H1 (cell line): Measurements from ENCODE around the gene TMEM178B. TPM values are rescaled to one million over a fixed set of nuclear protein-coding genes. Genes with fewer than 3 reads are reported as not detected.

Experiments used
- CTCF ChIA-PET: fragments of 300-600 bp; sonication (Branson Sonifier 250); formaldehyde crosslinking; loops from one replicate; lab custom pipeline; 2021; ENCODE audit not compliant: partially characterized antibody; lab: Charles Lee
- POLR2A ChIA-PET: fragments of 300-600 bp; sonication (Branson Sonifier 250); formaldehyde crosslinking; loops from one replicate; lab custom pipeline; 2021; ENCODE audit warnings: inconsistent platforms; ENCODE audit not compliant: partially characterized antibody; lab: Charles Lee
- DNase-seq, 2 experiments: peaks; one replicate each; pipeline versions ENCODE4 v3.0.0 to v3.0.0-alpha.2; 2010 to 2022; ENCODE audit warnings: low spot score in 2 of 2, low read depth in 1 of 2, mixed read lengths in 1 of 2
- FAIRE-seq: peaks from 2 replicates; lab custom pipeline; 2011; peaks lifted over from hg19 to GRCh38; lab: Jason Lieb, UNC
- H2AFZ ChIP-seq: 2 replicates; pipeline ENCODE4 v1.8.1; 2012; ENCODE audit warnings: low read length, inconsistent platforms
- H2AK5ac ChIP-seq: 2 replicates; pipeline ENCODE4 v1.6.1; 2013; ENCODE audit warnings: low read depth, low read length
- H2BK120ac ChIP-seq: replicated peaks from 2 replicates; pipeline ENCODE3; 2013; ENCODE audit warnings: low read depth, low read length, inconsistent platforms
- H2BK12ac ChIP-seq: 2 replicates; pipeline ENCODE4 v1.6.1; 2013; ENCODE audit warnings: low read depth, low read length
- H2BK15ac ChIP-seq: 2 replicates; pipeline ENCODE4 v1.6.1; 2013; ENCODE audit warnings: low read length
- H2BK20ac ChIP-seq: 2 replicates; pipeline ENCODE4 v1.6.1; 2013; ENCODE audit warnings: low read length
- H2BK5ac ChIP-seq: 2 replicates; pipeline ENCODE4 v1.6.1; 2013; ENCODE audit warnings: low read depth, low read length
- H3K14ac ChIP-seq: 2 replicates; pipeline ENCODE4 v1.6.1; 2013; ENCODE audit warnings: inconsistent platforms; ENCODE audit not compliant: insufficient read length
- H3K18ac ChIP-seq: 2 replicates; pipeline ENCODE4 v1.6.1; 2013; ENCODE audit warnings: low read length; ENCODE audit errors: extremely low read depth
- H3K23ac ChIP-seq: 2 replicates; pipeline ENCODE4 v1.6.1; 2013; ENCODE audit warnings: inconsistent platforms; ENCODE audit not compliant: insufficient read length
- H3K23me2 ChIP-seq: 2 replicates; pipeline ENCODE4 v1.6.1; 2013; ENCODE audit warnings: low read depth, low read length
- H3K27ac ChIP-seq: 2 replicates; pipeline ENCODE4 v1.6.1; 2011; ENCODE audit warnings: low read depth, low read length, inconsistent platforms
- H3K27me3 ChIP-seq, 4 experiments: replicated peaks in 1 of 4; 1 replicate in 1 of 4; 2 replicates in 3 of 4; pipeline versions ENCODE4 v1.6.1 to v1.8.1; 2011 to 2013; ENCODE audit warnings: low read length in 3 of 4, mild to moderate bottlenecking in 3 of 4, inconsistent platforms in 2 of 4, mixed read lengths in 2 of 4, moderate library complexity in 1 of 4; ENCODE audit not compliant: control insufficient read depth in 3 of 4, insufficient read depth in 3 of 4; ENCODE audit errors: extremely low read depth in 1 of 4
- H3K36me3 ChIP-seq, 4 experiments: 2 replicates each; pipeline versions ENCODE4 v1.6.1 to v1.8.1; 2011 to 2013; ENCODE audit warnings: mild to moderate bottlenecking in 4 of 4, low read length in 3 of 4, moderate library complexity in 2 of 4, control low read depth in 1 of 4, inconsistent platforms in 1 of 4; ENCODE audit not compliant: insufficient read depth in 4 of 4, control insufficient read depth in 2 of 4
- H3K4ac ChIP-seq: replicated peaks from 2 replicates; pipeline ENCODE3; 2013; ENCODE audit warnings: low read length, low read depth, mixed read lengths, inconsistent platforms; ENCODE audit not compliant: insufficient read length
- H3K4me1 ChIP-seq, 4 experiments: replicated peaks in 1 of 4; 1 replicate in 1 of 4; 2 replicates in 3 of 4; pipeline versions ENCODE4 v1.6.1 to v1.8.1; 2011 to 2013; ENCODE audit warnings: low read length in 3 of 4, inconsistent platforms in 2 of 4, mixed read lengths in 1 of 4; ENCODE audit not compliant: insufficient read depth in 4 of 4, control insufficient read depth in 3 of 4
- H3K4me2 ChIP-seq, 2 experiments: 2 replicates each; pipeline versions ENCODE4 v1.6.1 to v1.8.1; 2011 to 2013; ENCODE audit warnings: low read depth in 2 of 2, low read length in 2 of 2, control low read depth in 1 of 2, inconsistent platforms in 1 of 2, mild to moderate bottlenecking in 1 of 2; ENCODE audit not compliant: insufficient read depth in 1 of 2
- H3K4me3 ChIP-seq, 4 experiments: fragments of 200-600, 300-600 bp in 1 of 4; sonication (generic), shearing (Covaris generic), sonication (Bioruptor Twin) in 1 of 4; 2 replicates each; pipeline versions ENCODE4 v1.5.1 to v1.8.1; 2011 to 2016; ENCODE audit warnings: low read length in 4 of 4, low read depth in 3 of 4, control low read depth in 2 of 4, inconsistent platforms in 2 of 4, mild to moderate bottlenecking in 2 of 4, mixed read lengths in 1 of 4, moderate library complexity in 1 of 4; ENCODE audit not compliant: insufficient read depth in 2 of 4; ENCODE audit errors: extremely low read depth in 1 of 4
- H3K56ac ChIP-seq: replicated peaks from 2 replicates; pipeline ENCODE3; 2013; ENCODE audit warnings: low read depth, mild to moderate bottlenecking, mixed read lengths, low read length, inconsistent platforms; ENCODE audit not compliant: insufficient read length
- H3K79me1 ChIP-seq: 2 replicates; pipeline ENCODE4 v1.6.1; 2013; ENCODE audit warnings: low read depth, low read length, control low read depth
- H3K79me2 ChIP-seq, 2 experiments: 2 replicates each; pipeline versions ENCODE4 v1.6.1 to v1.8.1; 2012 to 2013; ENCODE audit warnings: low read length in 2 of 2, mild to moderate bottlenecking in 2 of 2, inconsistent platforms in 1 of 2; ENCODE audit not compliant: insufficient read depth in 2 of 2, control insufficient read depth in 1 of 2
- H3K9ac ChIP-seq, 4 experiments: replicated peaks in 1 of 4; 1 replicate in 1 of 4; 2 replicates in 3 of 4; pipeline versions ENCODE4 v1.6.1 to v1.8.1; 2011 to 2013; ENCODE audit warnings: low read depth in 3 of 4, low read length in 3 of 4, control low read depth in 2 of 4, mild to moderate bottlenecking in 2 of 4, moderate library complexity in 2 of 4, inconsistent platforms in 1 of 4; ENCODE audit errors: extremely low read depth in 1 of 4
- H3K9me3 ChIP-seq, 2 experiments: 2 replicates each; pipeline versions ENCODE4 v1.6.1 to v1.8.1; 2012 to 2013; ENCODE audit warnings: mild to moderate bottlenecking in 2 of 2, moderate library complexity in 2 of 2, control low read depth in 1 of 2, inconsistent platforms in 1 of 2, low read depth in 1 of 2, low read length in 1 of 2, mixed read lengths in 1 of 2; ENCODE audit not compliant: insufficient read depth in 2 of 2
- H4K20me1 ChIP-seq, 2 experiments: replicated peaks in 1 of 2; 2 replicates each; pipeline versions ENCODE3 to v1.8.1; 2011 to 2013; ENCODE audit warnings: inconsistent platforms in 2 of 2, low read length in 2 of 2, mild to moderate bottlenecking in 1 of 2; ENCODE audit not compliant: insufficient read depth in 2 of 2, control insufficient read depth in 1 of 2
- H4K5ac ChIP-seq: 2 replicates; pipeline ENCODE4 v1.6.1; 2013; ENCODE audit warnings: low read length, low read depth, mixed read lengths, inconsistent platforms; ENCODE audit not compliant: insufficient read length
- H4K8ac ChIP-seq: 2 replicates; pipeline ENCODE4 v1.8.0; 2013; ENCODE audit warnings: mild to moderate bottlenecking, moderate library complexity, low read length, inconsistent platforms; ENCODE audit not compliant: insufficient read depth; ENCODE audit errors: extremely low read depth
- H4K91ac ChIP-seq: replicated peaks from 2 replicates; pipeline ENCODE3; 2013; ENCODE audit warnings: low read length, mixed read lengths, inconsistent platforms; ENCODE audit not compliant: insufficient read length
- ASH2L ChIP-seq: fragments of 200-600, 300-600 bp; sonication (generic); IDR thresholded peaks from one replicate; pipeline ENCODE4 v1.7.1; 2017; ENCODE audit warnings: low read length
- CBX5 ChIP-seq: fragments of 300-800, 300-1000 bp; sonication (generic); IDR thresholded peaks from 2 replicates; pipeline ENCODE4 v1.7.1; 2016; ENCODE audit warnings: antibody characterized with exemption, low read length, low read depth
- CTBP2 ChIP-seq: IDR thresholded peaks from 2 replicates; pipeline ENCODE4 v1.7.0; 2011; ENCODE audit warnings: borderline replicate concordance, mild to moderate bottlenecking, moderate library complexity, mixed read lengths, low read length; ENCODE audit not compliant: insufficient read depth, insufficient read length
- E2F6 ChIP-seq: IDR thresholded peaks from 2 replicates; pipeline ENCODE4 v1.6.1; 2012; ENCODE audit warnings: inconsistent platforms
- MAX ChIP-seq: IDR thresholded peaks from 2 replicates; pipeline ENCODE4 v1.6.1; 2012; ENCODE audit warnings: inconsistent platforms
- POU5F1 ChIP-seq: IDR thresholded peaks from 2 replicates; pipeline ENCODE4 v1.6.1; 2011; ENCODE audit warnings: low read depth, mild to moderate bottlenecking, low read length, moderate library complexity
- SIN3A ChIP-seq, 2 experiments: IDR thresholded peaks in 1 of 2; conservative IDR thresholded peaks in 1 of 2; 2 replicates each; pipeline ENCODE4 v1.6.1; 2011 to 2012; ENCODE audit warnings: low read length in 2 of 2, improper control_type of control experiment in 1 of 2, low read depth in 1 of 2, mild to moderate bottlenecking in 1 of 2
- SUZ12 ChIP-seq: fragments of 200-600 bp; sonication (generic); IDR thresholded peaks from 2 replicates; pipeline ENCODE4 v1.6.1; 2012; ENCODE audit warnings: mild to moderate bottlenecking, inconsistent platforms, low read length, moderate library complexity, mixed read lengths
- TEAD4 ChIP-seq: IDR thresholded peaks from 2 replicates; pipeline ENCODE4 v1.6.1; 2012; ENCODE audit warnings: low read depth, low read length, inconsistent platforms, mixed read lengths
- WGBS, 2 experiments: shearing (Covaris generic) in 1 of 2; methylation state at CpG; one replicate each; pipeline versions ENCODE4 v1.1.6 to v1.1.7; 2013 to 2015; ENCODE audit warnings: low lambda C conversion rate in 2 of 2, mixed read lengths in 2 of 2, inconsistent platforms in 1 of 2, low coverage in 1 of 2, missing lambda C conversion rate in 1 of 2; ENCODE audit not compliant: insufficient replicate concordance in 2 of 2, insufficient coverage in 1 of 2, insufficient read length in 1 of 2; ENCODE audit errors: extremely low coverage in 1 of 2, missing lambda C conversion rate in 1 of 2; 5-methylcytosine and 5-hydroxymethylcytosine counted together
- polyA plus RNA-seq, 7 experiments: library from polyadenylated mRNA; depleted of rRNA in 3 of 7; stranded (reverse) in 5 of 7; unstranded in 2 of 7; fragments of >200 nt in 5 of 7; fragments of 200-250 nt in 2 of 7; gene quantifications; 1 replicate in 5 of 7; 2 replicates in 1 of 7; 4 replicates in 1 of 7; pipeline versions ENCODE4 v1.2.1 to v1.2.3, GENCODE V29; 2011 to 2013; ENCODE audit warnings: missing spikeins in 2 of 7, mixed read lengths in 2 of 7
- total RNA-seq: library from RNA; stranded (reverse); fragmentation: NEBNext Ultra II Directional; extraction: Animal tissue kit (Norgen Biotek cat#: 25700); gene quantifications from 2 replicates; pipeline ENCODE4 v1.2.1, GENCODE V29; 2021

Gene TMEM178B
- total and polyA plus RNA-seq, 2 of the 8 experiments (the other 6 are each of a cell fraction or from before 2014, with no cell fraction given): 5.3 to 18.1 TPM

- H2BK120ac ChIP-seq: no peak overlapping the region
- no peak overlapping the region for H3K9ac ChIP-seq
- no peak overlapping the region for H2BK20ac ChIP-seq
- no peak overlapping the region for H2AK5ac ChIP-seq
- WGBS, 2 experiments: 74% methylated on average over 5 of the region's 5 CpGs; no CpG with 5 or more reads in 1 of the 2 experiments
- no peak overlapping the region for H3K56ac ChIP-seq
- no peak overlapping the region for H3K23ac ChIP-seq
- no peak overlapping the region for H3K27ac ChIP-seq
- no peaks in the 10 kb centered on the region for H3K27me3 ChIP-seq
- no peak overlapping the region for H3K4ac ChIP-seq
- no peaks in the 10 kb centered on the region; the same call in 1 of the 2 replicates for H3K79me1 ChIP-seq
- DNase-seq (no peak), FAIRE-seq (no peak)
- no peak overlapping the region for H4K8ac ChIP-seq
- ChIA-PET POLR2A (no interaction called here), CTCF (interaction anchor here (0.8 to 1.9 kb wide), 6 partner anchors 10 to 32 kb away, joined by 3 to 8 read pairs (median 4); no protein-coding TSS in a partner anchor)
- no peak overlapping the region for H2BK12ac ChIP-seq
- no peak overlapping the region for H3K14ac ChIP-seq
- H3K4me3 ChIP-seq: no peak overlapping the region
- no peaks in the 10 kb centered on the region for H3K36me3 ChIP-seq
- no peak overlapping the region for H2BK15ac ChIP-seq
- no peak overlapping the region for H4K5ac ChIP-seq
- no peak overlapping the region for H3K18ac ChIP-seq
- no peak overlapping the region for H3K4me2 ChIP-seq
- H3K4me1 ChIP-seq: peaks cover 5 to 14% (median 11%) of the 10 kb centered on the region in 4 experiments
- no peak overlapping the region for H4K91ac ChIP-seq
- peaks cover 1 to 2% of the 10 kb centered on the region in 2 experiments for H4K20me1 ChIP-seq
- H2AFZ ChIP-seq: no peak overlapping the region
- no peak overlapping the region for H2BK5ac ChIP-seq
- no peaks in the 10 kb centered on the region; the same call in 1 of the 2 replicates for H3K23me2 ChIP-seq
- H3K9me3 ChIP-seq: no peaks in the 10 kb centered on the region
- H3K79me2 ChIP-seq: peaks cover 0 to 5% of the 10 kb centered on the region in 2 experiments; a peak in 1 of 4 replicates
- TF ChIP-seq TEAD4: no peak
- TF ChIP-seq SUZ12: no peak
- no peak for TF ChIP-seq MAX
- TF ChIP-seq SIN3A (conservative IDR thresholded peaks at IDR 0.05 in 1 of 2, IDR thresholded peaks at IDR 0.05 in 1 of 2; ENCODE audit: low read depth in 1 of 2, low read length in 2 of 2): no peak
- TF ChIP-seq ASH2L: no peak
- no peak for TF ChIP-seq CTBP2
- no peak for TF ChIP-seq CBX5
- no peak for TF ChIP-seq E2F6
- no peak for TF ChIP-seq POU5F1
- TF ChIP-seq, all 59 proteins: peak for 0
Observed at GRCh38 chr7:141242568-141242967, 168.7 kb downstream of the TMEM178B start.
